IMR-90 (cell line): Measurements from ENCODE around the gene KIAA1614. TPM values are rescaled to one million over a fixed set of nuclear protein-coding genes. Genes with fewer than 3 reads are reported as not detected.

ENCODE experiments used
- ATAC-seq: fragments of 200-7000 bp; cut with Tn5 transposase; 2 replicates; pipeline ENCODE4 v1.9.1; 2020; ENCODE audit warnings: low read depth, mild to moderate bottlenecking, moderate library complexity
- BruUV-seq: library from RNA; stranded (reverse); fragments of 400-500 nt; replicated peaks from 2 replicates; lab custom pipeline; 2021; lab: Mats Ljungman, UMichigan
- CTCF ChIA-PET: fragments of 300-600 bp; formaldehyde crosslinking; extraction: SDS; loops from one replicate; lab custom pipeline; 2021; ENCODE audit warnings: antibody characterized with exemption; lab: Yijun Ruan, JAX
- POLR2A ChIA-PET: fragments of 300-600 bp; sonication (Branson Sonifier 250); formaldehyde crosslinking; loops from one replicate; lab custom pipeline; 2022; ENCODE audit warnings: antibody characterized with exemption; ENCODE audit not compliant: unreplicated experiment; lab: Charles Lee
- DNase-seq: peaks from one replicate; pipeline ENCODE4 v3.0.0; 2013
- H2AFZ ChIP-seq: replicated peaks from 2 replicates; pipeline ENCODE3; 2013; ENCODE audit warnings: low read length, mild to moderate bottlenecking; ENCODE audit not compliant: poor library complexity
- H2AK5ac ChIP-seq: 2 replicates; pipeline ENCODE4 v1.6.1; 2013; ENCODE audit warnings: low read depth, low read length, inconsistent platforms
- H2AK9ac ChIP-seq: replicated peaks from 2 replicates; pipeline ENCODE3; 2013; ENCODE audit warnings: mild to moderate bottlenecking, low read depth, low read length, moderate library complexity; ENCODE audit not compliant: poor library complexity
- H2BK120ac ChIP-seq: 2 replicates; pipeline ENCODE4 v1.6.1; 2013; ENCODE audit warnings: low read depth, low read length, inconsistent platforms
- H2BK15ac ChIP-seq: 3 replicates; pipeline ENCODE4 v1.6.1; 2013; ENCODE audit warnings: low read depth, low read length, inconsistent platforms
- H2BK20ac ChIP-seq: 2 replicates; pipeline ENCODE4 v1.6.1; 2013; ENCODE audit warnings: low read depth, mild to moderate bottlenecking, inconsistent platforms, low read length, moderate library complexity
- H2BK5ac ChIP-seq: 2 replicates; pipeline ENCODE4 v1.6.1; 2013; ENCODE audit warnings: mild to moderate bottlenecking, low read depth, low read length, inconsistent platforms; ENCODE audit not compliant: poor library complexity, severe bottlenecking
- H3K14ac ChIP-seq: replicated peaks from 2 replicates; pipeline ENCODE4 v1.6.1; 2013; ENCODE audit warnings: low read depth, low read length, inconsistent platforms
- H3K18ac ChIP-seq: 2 replicates; pipeline ENCODE4 v1.6.1; 2013; ENCODE audit warnings: low read depth, low read length, control low read depth
- H3K23ac ChIP-seq: 2 replicates; pipeline ENCODE4 v1.6.1; 2013; ENCODE audit warnings: low read depth, low read length, inconsistent platforms
- H3K27ac ChIP-seq: 2 replicates; pipeline ENCODE4 v1.5.1; 2013; ENCODE audit warnings: mild to moderate bottlenecking, control low read depth, low read length; ENCODE audit not compliant: insufficient read depth
- H3K27me3 ChIP-seq: 2 replicates; pipeline ENCODE4 v1.6.1; 2013; ENCODE audit warnings: low read length; ENCODE audit not compliant: control insufficient read depth, insufficient read depth
- H3K36me3 ChIP-seq: 2 replicates; pipeline ENCODE4 v1.6.1; 2013; ENCODE audit warnings: low read length, mixed read lengths; ENCODE audit not compliant: control insufficient read depth, insufficient read depth
- H3K4ac ChIP-seq: 2 replicates; pipeline ENCODE4 v1.6.1; 2013; ENCODE audit warnings: low read depth, low read length, inconsistent platforms
- H3K4me1 ChIP-seq: 2 replicates; pipeline ENCODE4 v1.6.1; 2013; ENCODE audit warnings: low read length, mixed read lengths; ENCODE audit not compliant: control insufficient read depth, insufficient read depth
- H3K4me2 ChIP-seq: 2 replicates; pipeline ENCODE4 v1.6.1; 2013; ENCODE audit warnings: low read depth, mild to moderate bottlenecking, control low read depth, low read length, moderate library complexity
- H3K4me3 ChIP-seq: 2 replicates; pipeline ENCODE4 v1.5.1; 2013; ENCODE audit warnings: low read depth, mild to moderate bottlenecking, control low read depth, low read length, moderate library complexity; ENCODE audit not compliant: insufficient read depth
- H3K56ac ChIP-seq: 2 replicates; pipeline ENCODE4 v1.6.1; 2013; ENCODE audit warnings: low read length, inconsistent platforms; ENCODE audit not compliant: insufficient read depth; ENCODE audit errors: extremely low read depth
- H3K79me1 ChIP-seq, 2 experiments: 2 replicates each; pipeline ENCODE4 v1.6.1; 2013; ENCODE audit warnings: low read length in 2 of 2, inconsistent platforms in 1 of 2, low read depth in 1 of 2
- H3K9ac ChIP-seq: 2 replicates; pipeline ENCODE4 v1.6.1; 2013; ENCODE audit warnings: low read depth, low read length, control low read depth
- H3K9me1 ChIP-seq: 2 replicates; pipeline ENCODE4 v1.6.1; 2013; ENCODE audit warnings: low read length, inconsistent platforms; ENCODE audit not compliant: insufficient read depth
- H3K9me3 ChIP-seq: 2 replicates; pipeline ENCODE4 v1.6.1; 2013; ENCODE audit warnings: low read length; ENCODE audit not compliant: control insufficient read depth, insufficient read depth
- H4K20me1 ChIP-seq: 2 replicates; pipeline ENCODE4 v1.6.1; 2013; ENCODE audit warnings: low read length, inconsistent platforms; ENCODE audit not compliant: insufficient read depth
- H4K5ac ChIP-seq: 2 replicates; pipeline ENCODE4 v1.6.1; 2013; ENCODE audit warnings: mild to moderate bottlenecking, low read depth, low read length, control low read depth
- H4K8ac ChIP-seq, 2 experiments: 2 replicates each; pipeline ENCODE4 v1.6.1; 2013; ENCODE audit warnings: low read depth in 2 of 2, low read length in 2 of 2, control low read depth in 1 of 2, inconsistent platforms in 1 of 2
- H4K91ac ChIP-seq: 2 replicates; pipeline ENCODE4 v1.6.1; 2013; ENCODE audit warnings: low read depth, low read length, inconsistent platforms; ENCODE audit not compliant: insufficient read depth
- CEBPB ChIP-seq: IDR thresholded peaks from 2 replicates; pipeline ENCODE4 v1.6.1; 2012; ENCODE audit warnings: low read depth, low read length, improper control_type of control experiment
- CHD1 ChIP-seq: IDR thresholded peaks from 2 replicates; pipeline ENCODE4 v1.6.1; 2012; ENCODE audit warnings: low read depth, low read length, improper control_type of control experiment
- ELK1 ChIP-seq: fragments of 150-350 bp; IDR thresholded peaks from 2 replicates; pipeline ENCODE4 v1.6.1; 2016; ENCODE audit warnings: low read depth, mild to moderate bottlenecking, low read length, moderate library complexity, borderline replicate concordance
- FOS ChIP-seq: fragments of 150-350 bp; IDR thresholded peaks from 2 replicates; pipeline ENCODE4 v1.6.1; 2016; ENCODE audit warnings: low read depth, low read length
- MAFK ChIP-seq: IDR thresholded peaks from 2 replicates; pipeline ENCODE4 v1.6.1; 2012; ENCODE audit warnings: low read depth, low read length, improper control_type of control experiment
- MAZ ChIP-seq: IDR thresholded peaks from 2 replicates; pipeline ENCODE4 v1.6.1; 2012; ENCODE audit warnings: low read depth, mild to moderate bottlenecking, low read length, improper control_type of control experiment, moderate library complexity, borderline replicate concordance
- POLR2A ChIP-seq: IDR thresholded peaks from 2 replicates; pipeline ENCODE4 v1.6.1; 2012; ENCODE audit warnings: mild to moderate bottlenecking, low read depth, low read length
- RFX5 ChIP-seq: IDR thresholded peaks from 2 replicates; pipeline ENCODE4 v1.8.0; 2012; ENCODE audit warnings: low read depth, mild to moderate bottlenecking, low read length, moderate library complexity
- SMC3 ChIP-seq: fragments of 150-350 bp; IDR thresholded peaks from 2 replicates; pipeline ENCODE4 v1.6.1; 2016; ENCODE audit warnings: low read depth, mild to moderate bottlenecking, antibody characterized with exemption, low read length, moderate library complexity
- USF2 ChIP-seq: fragments of 150-350 bp; IDR thresholded peaks from 2 replicates; pipeline ENCODE4 v1.6.1; 2017; ENCODE audit warnings: mild to moderate bottlenecking, antibody characterized with exemption, low read length, low read depth
- WGBS, 2 experiments: methylation state at CpG; one replicate each; pipeline versions ENCODE4 v1.1.5 to v1.1.7; 2013; ENCODE audit warnings: missing lambda C conversion rate in 2 of 2; ENCODE audit not compliant: insufficient read length in 1 of 2; ENCODE audit errors: extremely low coverage in 2 of 2; 5-methylcytosine and 5-hydroxymethylcytosine counted together
- dilution Hi-C: fragments of 300-500 bp; cut with HindIII; formaldehyde crosslinking; loops from one replicate; pipeline ENCODE4 v1.14.3; 2018; ENCODE audit warnings: low sequenced_read_pairs; ENCODE audit not compliant: unreplicated experiment
- in situ Hi-C: fragments of 300-500 bp; cut with MboI; formaldehyde crosslinking; loops from 3 replicates; pipeline ENCODE4 v1.14.3; 2019; ENCODE audit warnings: low sequenced_read_pairs, inconsistent platforms, mixed read lengths
- intact Hi-C: fragments of 100-400 bp; cut with micrococcal nuclease; formaldehyde crosslinking; loops from 2 replicates; pipeline ENCODE4 v1.10.0; 2022
- polyA plus RNA-seq, 3 experiments: library from polyadenylated mRNA; depleted of rRNA; stranded (reverse); fragments of >200 nt; gene quantifications; 2 replicates each; pipeline ENCODE4 v1.2.3, GENCODE V29; 2012; ENCODE audit warnings: low replicate concordance in 1 of 3
- total RNA-seq: library from RNA; depleted of rRNA; stranded (reverse); fragments of >200 nt; gene quantifications from 2 replicates; pipeline ENCODE4 v1.2.3, GENCODE V29; 2012

Gene KIAA1614
- total and polyA plus RNA-seq, 2 of the 4 experiments (the other 2 are of a cell fraction), result 1.8 to 3.5 TPM

GRCh38 chr1:180934563-180934962 lies 21.9 kb downstream of the KIAA1614 start:
- CTCF ChIA-PET, result no interaction called here
- H3K4me1 ChIP-seq, result no peaks in the 10 kb centered on the region
- no peak overlapping the region for H3K27ac ChIP-seq
- no TSS peak for BruUV-seq
- H2BK15ac ChIP-seq, result no peak overlapping the region
- dilution Hi-C loops, result no loop called here
- H3K36me3 ChIP-seq, result peaks cover 28% of the 10 kb centered on the region; the same call in 1 of the 2 replicates
- H3K56ac ChIP-seq, result no peak overlapping the region
- POLR2A ChIA-PET, result no interaction called here
- no peak overlapping the region for H4K8ac ChIP-seq
- no peak overlapping the region for H2BK20ac ChIP-seq
- no peak overlapping the region for H3K23ac ChIP-seq
- H2AK9ac ChIP-seq, result no peak overlapping the region
- H3K79me1 ChIP-seq, result no peaks in the 10 kb centered on the region
- no peaks in the 10 kb centered on the region for H4K20me1 ChIP-seq
- no peak overlapping the region for H3K4me2 ChIP-seq
- H2BK5ac ChIP-seq, result no peak overlapping the region
- no peak for DNase-seq
- 94% methylated on average over 3 of the region's 7 CpGs; no CpG with 5 or more reads in 1 of the 2 experiments for WGBS, 2 experiments
- H2BK120ac ChIP-seq, result no peak overlapping the region
- no peaks in the 10 kb centered on the region for H3K27me3 ChIP-seq
- peak overlapping the region; percentile 43 for H2AFZ ChIP-seq
- H4K91ac ChIP-seq, result no peak overlapping the region
- no peak overlapping the region for H3K4me3 ChIP-seq
- no peak for ATAC-seq
- H3K9me1 ChIP-seq, result peaks cover 7% of the 10 kb centered on the region; the same call in 1 of the 2 replicates
- H4K5ac ChIP-seq, result no peak overlapping the region
- in situ Hi-C loops, result no loop called here
- H3K4ac ChIP-seq, result no peak overlapping the region
- no peaks in the 10 kb centered on the region for H3K9me3 ChIP-seq
- no peak overlapping the region for H3K18ac ChIP-seq
- no peak for TF ChIP-seq POLR2A
- no peak for TF ChIP-seq CEBPB
- no peak for TF ChIP-seq ELK1
- no peak for TF ChIP-seq RFX5
- no peak for TF ChIP-seq CHD1
- TF ChIP-seq MAZ, result no peak
- no peak for TF ChIP-seq SMC3
- no peak for TF ChIP-seq USF2
- no peak for TF ChIP-seq FOS
- TF ChIP-seq MAFK, result no peak
- H2AK5ac ChIP-seq, result no peak overlapping the region
- no peak overlapping the region for H3K9ac ChIP-seq
- H3K14ac ChIP-seq, result no peak overlapping the region
- intact Hi-C loops, result no loop called here
